ENCODE data around the gene SPSB4.
A peak's percentile ranks its signal among the peaks of the same experiment; 100 is the strongest.

SPSB4 gene

GRCh38 chr3:141104151-141104821 lies 53.1 kb downstream of the SPSB4 start:
- no peak overlapping the region for H3K4me2 ChIP-seq (ENCODE audit: low read depth, low read length, poor library complexity, severe bottlenecking)
- H3K9me2 ChIP-seq (replicated peaks; ENCODE audit: insufficient read depth, low read length), result no peaks in the 10 kb centered on the region
- H3F3A ChIP-seq (ENCODE audit: insufficient read depth), result no peaks in the 10 kb centered on the region
- no peaks in the 10 kb centered on the region for H3K9me3 ChIP-seq (ENCODE audit: insufficient read depth, low read length)
- H2AFZ ChIP-seq (ENCODE audit: low read depth, low read length, severe bottlenecking), result no peak overlapping the region
- H3K27me3 ChIP-seq (ENCODE audit: low read length), result no peaks in the 10 kb centered on the region
- H3K4me3 ChIP-seq (ENCODE audit: insufficient read depth, low read length, poor library complexity, severe bottlenecking), result no peak overlapping the region
- no peak overlapping the region for H3K9ac ChIP-seq (ENCODE audit: low read length)
- H3K36me3 ChIP-seq (ENCODE audit: low read length), result no peaks in the 10 kb centered on the region
- no peaks in the 10 kb centered on the region for H3K79me2 ChIP-seq (ENCODE audit: insufficient read depth, low read length)
- no peak for TF ChIP-seq CTCF (IDR thresholded peaks at IDR 0.05; ENCODE audit: insufficient read depth, low read length, poor library complexity, severe bottlenecking)
- no peak for TF ChIP-seq EZH2phosphoT487 (conservative IDR thresholded peaks at IDR 0.05; ENCODE audit: low read length)
- no peak overlapping the region for H3K27ac ChIP-seq (ENCODE audit: low read depth, low read length)
- H4K20me1 ChIP-seq (ENCODE audit: low read depth, low read length), result no peaks in the 10 kb centered on the region

GRCh38 chr3:141105828-141106628 lies 54.9 kb downstream of the SPSB4 start:
- no peak overlapping the region for H2AFZ ChIP-seq (ENCODE audit: low read depth, low read length, severe bottlenecking)
- no peak for TF ChIP-seq EZH2phosphoT487 (conservative IDR thresholded peaks at IDR 0.05; ENCODE audit: low read length)
- TF ChIP-seq CTCF (IDR thresholded peaks at IDR 0.05; ENCODE audit: insufficient read depth, low read length, poor library complexity, severe bottlenecking), result peak; percentile 74
- no peaks in the 10 kb centered on the region for H3K9me3 ChIP-seq (ENCODE audit: insufficient read depth, low read length)
- H3K27me3 ChIP-seq (ENCODE audit: low read length), result no peaks in the 10 kb centered on the region
- H3K79me2 ChIP-seq (ENCODE audit: insufficient read depth, low read length), result no peaks in the 10 kb centered on the region
- H3K9ac ChIP-seq (ENCODE audit: low read length), result no peak overlapping the region
- H4K20me1 ChIP-seq (ENCODE audit: low read depth, low read length), result no peaks in the 10 kb centered on the region
- H3K4me3 ChIP-seq (ENCODE audit: insufficient read depth, low read length, poor library complexity, severe bottlenecking), result no peak overlapping the region
- no peak overlapping the region for H3K27ac ChIP-seq (ENCODE audit: low read depth, low read length)
- no peaks in the 10 kb centered on the region for H3K36me3 ChIP-seq (ENCODE audit: low read length)
- no peak overlapping the region for H3K4me2 ChIP-seq (ENCODE audit: low read depth, low read length, poor library complexity, severe bottlenecking)
- H3K9me2 ChIP-seq (replicated peaks; ENCODE audit: insufficient read depth, low read length), result no peaks in the 10 kb centered on the region
- H3F3A ChIP-seq (ENCODE audit: insufficient read depth), result no peaks in the 10 kb centered on the region

- no peak overlapping the region for H2AFZ ChIP-seq (ENCODE audit: low read depth, low read length, severe bottlenecking)
- H3K27me3 ChIP-seq (ENCODE audit: low read length), result no peaks in the 10 kb centered on the region
- no peaks in the 10 kb centered on the region for H4K20me1 ChIP-seq (ENCODE audit: low read depth, low read length)
- no peak overlapping the region for H3K4me3 ChIP-seq (ENCODE audit: insufficient read depth, low read length, poor library complexity, severe bottlenecking)
- no peaks in the 10 kb centered on the region for H3K9me2 ChIP-seq (replicated peaks; ENCODE audit: insufficient read depth, low read length)
- no peaks in the 10 kb centered on the region for H3K9me3 ChIP-seq (ENCODE audit: insufficient read depth, low read length)
- no peak overlapping the region for H3K4me2 ChIP-seq (ENCODE audit: low read depth, low read length, poor library complexity, severe bottlenecking)
- no peak overlapping the region for H3K9ac ChIP-seq (ENCODE audit: low read length)
- no peak overlapping the region for H3K27ac ChIP-seq (ENCODE audit: low read depth, low read length)
- no peaks in the 10 kb centered on the region for H3K36me3 ChIP-seq (ENCODE audit: low read length)
- H3K79me2 ChIP-seq (ENCODE audit: insufficient read depth, low read length), result no peaks in the 10 kb centered on the region
- TF ChIP-seq EZH2phosphoT487 (conservative IDR thresholded peaks at IDR 0.05; ENCODE audit: low read length), result no peak
- TF ChIP-seq CTCF (IDR thresholded peaks at IDR 0.05; ENCODE audit: insufficient read depth, low read length, poor library complexity, severe bottlenecking), result no peak
- no peaks in the 10 kb centered on the region for H3F3A ChIP-seq (ENCODE audit: insufficient read depth)
These were observed 55.7 kb downstream of the SPSB4 start for GRCh38 chr3:141106842-141107241.
